ENCODE measurements around the gene LIMCH1. TPM values are rescaled to one million over a fixed set of nuclear protein-coding genes. Genes with fewer than 3 reads are reported as not detected.
"Not testable (repeated sequence)": the region's sequence is repeated elsewhere in the genome, so short reads cannot be mapped to it uniquely, and the experiment has no call there.

The LIMCH1 gene
- total RNA-seq, 1 donor from 2014 or later, result not detected

DNA sequence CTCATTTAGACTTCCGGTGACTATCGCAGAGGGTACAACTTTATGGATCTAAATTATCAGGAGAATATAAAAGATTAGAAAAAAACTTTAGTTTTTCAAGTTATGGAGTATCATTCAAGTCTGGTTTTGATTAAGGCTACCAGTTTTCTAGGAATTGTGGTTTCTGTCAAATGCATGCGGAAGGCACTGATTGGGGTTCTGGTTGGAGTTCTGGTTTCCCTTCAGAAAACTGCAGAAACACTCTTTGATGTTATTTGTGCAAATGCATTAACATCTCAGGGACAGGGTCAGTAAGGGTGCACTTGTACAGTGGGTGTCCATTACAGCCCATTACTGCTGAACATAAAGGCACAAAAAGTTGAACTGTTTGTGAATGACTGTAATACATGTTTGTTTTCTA, 100.2 kb downstream of the LIMCH1 start:
- H3K4me3 Mint-ChIP-seq, result no peak overlapping the region
- H3K27me3 Mint-ChIP-seq, result peaks cover 16% of the 10 kb centered on the region
- DNase-seq, result no peak
- no peaks in the 10 kb centered on the region for H3K36me3 Mint-ChIP-seq (ENCODE audit: low read depth)
- no peak overlapping the region for H3K27ac Mint-ChIP-seq
- intact Hi-C loops (cut with micrococcal nuclease), result no loop called here
- no peaks in the 10 kb centered on the region for H3K4me1 Mint-ChIP-seq
- no peaks in the 10 kb centered on the region for H3K9me3 Mint-ChIP-seq

DNA sequence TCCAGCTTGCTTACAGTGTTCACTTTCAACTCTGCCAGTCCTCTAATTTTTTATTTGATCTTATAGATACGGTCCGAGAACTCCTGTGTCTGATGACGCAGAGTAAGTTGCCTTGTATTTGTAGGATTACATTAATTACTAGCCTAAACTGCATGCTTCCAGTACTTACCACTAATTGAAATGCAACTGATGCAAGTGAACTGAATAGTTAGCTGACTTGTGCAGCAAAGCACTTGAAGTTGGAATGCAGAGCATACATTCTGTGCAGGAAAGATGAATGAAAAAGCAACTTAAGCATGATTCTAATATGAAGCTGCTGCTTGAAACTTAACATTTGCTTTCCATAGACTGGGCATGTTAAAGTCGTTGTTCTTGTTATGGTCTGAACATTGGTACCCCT, 100.9 kb downstream of the LIMCH1 start:
- Mint-ChIP-seq H3K4me3 (no peak overlapping the region), H3K36me3 (ENCODE audit: low read depth) (no peaks in the 10 kb centered on the region), H3K9me3 (no peaks in the 10 kb centered on the region), H3K4me1 (no peaks in the 10 kb centered on the region), H3K27me3 (peaks cover 17% of the 10 kb centered on the region), H3K27ac (no peak overlapping the region)
- intact Hi-C loops (cut with micrococcal nuclease), result no loop called here
- no peak for DNase-seq

DNA sequence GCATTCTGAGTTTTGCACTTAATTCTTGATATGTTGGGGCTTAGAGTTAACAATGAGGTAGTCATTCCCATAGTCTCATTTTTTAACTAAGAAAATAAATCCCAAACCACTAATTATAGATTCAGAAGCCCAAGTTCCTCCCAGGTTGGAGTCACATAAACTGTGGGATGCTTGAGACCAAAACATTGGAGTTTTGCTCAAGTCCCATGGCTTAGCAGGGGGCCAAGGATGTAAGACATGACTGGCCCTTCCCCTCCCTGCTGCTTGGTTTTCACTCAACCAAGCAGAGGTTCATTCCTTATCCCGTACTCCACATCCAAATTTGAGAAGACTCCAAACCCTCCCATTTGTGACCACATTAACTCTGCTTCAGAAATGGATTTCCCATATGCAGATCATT, 101.3 kb downstream of the LIMCH1 start:
- DNase-seq, result no peak
- intact Hi-C loops (cut with micrococcal nuclease), result no loop called here
- H3K4me1 Mint-ChIP-seq, result no peaks in the 10 kb centered on the region
- peaks cover 20% of the 10 kb centered on the region for H3K27me3 Mint-ChIP-seq
- no peak overlapping the region for H3K27ac Mint-ChIP-seq
- no peak overlapping the region for H3K4me3 Mint-ChIP-seq
- no peaks in the 10 kb centered on the region for H3K9me3 Mint-ChIP-seq
- no peaks in the 10 kb centered on the region for H3K36me3 Mint-ChIP-seq (ENCODE audit: low read depth)

DNA sequence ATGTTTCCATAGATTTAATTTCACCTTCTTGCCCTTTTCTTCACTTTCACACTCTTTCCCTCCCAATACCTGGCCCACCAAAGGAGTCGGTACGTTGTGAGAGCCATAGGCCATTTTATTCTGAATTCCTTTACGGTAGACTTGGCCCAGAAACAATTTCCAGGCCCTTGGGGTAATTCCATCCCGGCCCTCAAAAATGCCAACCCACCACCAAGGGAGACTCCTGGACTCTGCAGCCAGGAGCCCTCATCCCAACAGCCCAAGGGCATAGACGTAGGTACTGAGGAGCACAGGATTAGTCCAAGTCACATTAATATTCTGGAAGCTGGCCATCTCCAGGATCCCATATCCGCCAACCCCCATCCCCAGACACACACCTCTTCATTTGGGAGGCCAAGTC, 102.9 kb downstream of the LIMCH1 start:
- Mint-ChIP-seq H3K27ac (no peak overlapping the region), H3K27me3 (peaks cover 32% of the 10 kb centered on the region), H3K36me3 (ENCODE audit: low read depth) (no peaks in the 10 kb centered on the region), H3K4me1 (no peaks in the 10 kb centered on the region), H3K9me3 (no peaks in the 10 kb centered on the region), H3K4me3 (no peak overlapping the region)
- no peak for DNase-seq
- intact Hi-C loops (cut with micrococcal nuclease), result no loop called here

DNA sequence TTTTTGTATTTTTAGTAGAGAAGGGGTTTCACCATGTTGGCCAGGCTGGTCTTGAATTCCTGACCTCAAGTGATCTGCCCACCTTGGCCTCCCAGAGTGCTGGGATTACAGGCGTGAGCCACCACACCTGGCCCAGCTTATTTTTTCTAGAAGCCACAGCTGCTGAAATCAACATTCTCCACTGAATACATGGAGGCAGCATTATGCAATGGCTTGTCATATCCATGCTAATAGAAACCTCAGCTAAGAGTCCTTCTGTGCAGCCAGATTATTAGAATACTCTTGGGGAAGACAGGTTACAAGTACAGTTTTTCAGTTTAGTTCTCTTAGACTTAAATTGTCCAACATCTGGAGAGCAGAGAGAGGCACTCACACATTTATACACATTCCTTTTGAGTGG, 104.8 kb downstream of the LIMCH1 start:
- H3K4me3 Mint-ChIP-seq; DNase-seq; H3K36me3 Mint-ChIP-seq (ENCODE audit: low read depth); H3K4me1 Mint-ChIP-seq; H3K9me3 Mint-ChIP-seq; intact Hi-C loops (cut with micrococcal nuclease); H3K27ac Mint-ChIP-seq: not testable (repeated sequence)
- peaks cover 34% of the 10 kb centered on the region for H3K27me3 Mint-ChIP-seq

DNA sequence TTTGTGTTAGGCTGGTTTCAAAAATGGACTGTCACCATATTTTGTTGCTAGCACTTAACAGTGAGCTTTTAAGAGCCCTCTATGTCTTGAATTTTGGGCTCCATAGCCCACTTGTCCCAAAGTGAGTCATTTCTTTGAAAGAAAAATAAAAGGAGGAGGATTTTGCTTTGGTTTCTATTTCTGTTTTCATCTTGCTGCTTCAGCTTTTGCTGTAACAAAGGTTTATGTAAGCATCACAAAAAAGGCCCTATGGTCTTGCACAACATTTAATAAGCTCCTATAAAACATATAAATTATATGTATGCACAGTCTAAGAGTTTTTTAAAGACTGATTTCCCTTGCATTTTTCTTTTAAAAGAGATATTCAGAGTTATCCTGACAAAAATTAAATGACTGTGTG, 105.4 kb downstream of the LIMCH1 start:
- no peak overlapping the region for H3K4me3 Mint-ChIP-seq
- H3K27me3 Mint-ChIP-seq, result peaks cover 34% of the 10 kb centered on the region
- no peaks in the 10 kb centered on the region for H3K36me3 Mint-ChIP-seq (ENCODE audit: low read depth)
- intact Hi-C loops (cut with micrococcal nuclease), result no loop called here
- H3K27ac Mint-ChIP-seq, result no peak overlapping the region
- no peaks in the 10 kb centered on the region for H3K9me3 Mint-ChIP-seq
- DNase-seq, result no peak
- no peaks in the 10 kb centered on the region for H3K4me1 Mint-ChIP-seq

DNA sequence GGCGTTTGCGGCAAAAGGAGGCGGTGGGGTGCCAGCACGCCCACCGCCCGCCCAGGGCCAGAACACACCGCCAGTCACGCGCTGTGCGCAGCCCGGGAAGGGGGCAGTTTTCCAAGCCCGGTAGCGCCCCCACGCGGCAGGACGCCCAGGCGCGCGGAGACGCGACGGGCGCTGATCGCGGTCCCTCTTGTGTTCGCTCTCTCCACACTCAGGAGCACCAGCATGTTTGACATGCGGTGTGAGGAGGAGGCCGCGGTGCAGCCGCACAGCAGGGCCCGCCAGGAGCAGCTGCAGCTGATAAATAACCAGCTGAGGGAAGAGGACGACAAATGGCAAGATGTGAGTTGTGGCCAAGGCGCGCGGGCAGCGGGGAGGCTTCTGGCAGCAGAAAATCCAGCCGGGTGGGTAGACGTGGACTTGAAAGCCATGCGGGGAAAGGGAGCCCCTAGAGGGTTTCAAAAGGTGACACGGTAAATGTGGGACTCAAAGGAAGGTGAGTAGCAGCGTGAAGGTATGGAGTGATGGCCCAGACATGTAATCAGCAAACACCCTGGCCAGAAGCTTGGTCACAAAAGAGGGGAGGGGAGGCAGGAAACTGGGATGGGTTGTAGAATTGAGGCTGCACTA, 106.4 kb downstream of the LIMCH1 start:
- H3K4me3 Mint-ChIP-seq, result no peak overlapping the region
- intact Hi-C loops (cut with micrococcal nuclease), result no loop called here
- H3K36me3 Mint-ChIP-seq (ENCODE audit: low read depth), result no peaks in the 10 kb centered on the region
- peaks cover 30% of the 10 kb centered on the region for H3K27me3 Mint-ChIP-seq
- no peak overlapping the region for H3K27ac Mint-ChIP-seq
- H3K4me1 Mint-ChIP-seq, result no peaks in the 10 kb centered on the region
- DNase-seq, result peak; percentile 62
- H3K9me3 Mint-ChIP-seq, result no peaks in the 10 kb centered on the region

DNA sequence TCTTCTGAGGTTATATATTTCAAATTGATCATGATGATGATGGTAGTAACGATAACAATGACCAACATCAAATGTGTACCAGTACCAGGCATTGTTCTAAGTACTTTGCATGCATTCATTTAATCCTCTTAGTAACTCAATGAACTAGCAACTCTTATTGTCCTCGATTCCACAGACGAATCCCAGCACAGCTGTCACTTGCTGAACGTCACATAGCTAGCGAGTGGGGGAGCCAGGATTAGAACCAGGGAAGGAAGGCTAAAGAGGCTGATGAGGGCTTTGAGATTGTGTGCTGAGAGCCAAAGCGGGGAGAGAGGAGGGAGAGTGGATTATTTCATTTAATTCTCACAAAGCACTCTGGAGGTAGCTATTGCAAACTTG, 106.9 kb downstream of the LIMCH1 start:
- Mint-ChIP-seq H3K9me3 (no peaks in the 10 kb centered on the region), H3K4me3 (no peak overlapping the region), H3K27ac (no peak overlapping the region), H3K4me1 (no peaks in the 10 kb centered on the region), H3K27me3 (peaks cover 30% of the 10 kb centered on the region), H3K36me3 (ENCODE audit: low read depth) (no peaks in the 10 kb centered on the region)
- intact Hi-C loops (cut with micrococcal nuclease), result no loop called here
- DNase-seq, result no peak

DNA sequence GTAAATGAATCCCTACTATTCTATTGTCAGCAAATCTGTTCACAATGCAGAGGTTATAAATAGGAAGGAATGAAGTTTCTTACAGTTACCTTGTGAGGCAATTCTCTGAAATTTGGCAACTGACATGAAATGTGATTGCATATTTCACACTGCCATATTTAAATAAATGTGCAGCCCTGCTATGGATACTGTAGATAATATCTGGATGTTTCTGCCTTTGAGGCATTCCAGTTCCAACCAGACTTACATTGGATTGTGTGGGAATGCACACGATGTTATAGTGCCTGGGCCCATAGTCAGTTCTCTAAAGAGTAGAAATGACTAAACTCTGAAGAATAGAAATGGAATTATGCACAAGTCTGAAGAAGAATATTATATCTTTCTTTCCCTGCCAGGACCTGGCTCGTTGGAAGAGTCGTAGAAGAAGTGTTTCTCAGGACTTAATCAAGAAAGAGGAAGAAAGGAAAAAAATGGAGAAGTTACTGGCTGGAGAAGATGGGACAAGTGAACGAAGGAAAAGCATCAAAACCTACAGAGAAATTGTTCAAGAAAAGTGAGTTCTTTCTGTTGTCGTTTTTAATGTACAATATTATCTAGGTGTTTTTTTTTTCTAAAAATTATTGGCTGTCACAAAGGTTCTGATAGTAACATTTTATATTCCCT, 107.9 kb downstream of the LIMCH1 start:
- Mint-ChIP-seq H3K27ac (no peak overlapping the region), H3K4me1 (no peaks in the 10 kb centered on the region), H3K36me3 (ENCODE audit: low read depth) (no peaks in the 10 kb centered on the region), H3K9me3 (no peaks in the 10 kb centered on the region), H3K4me3 (no peak overlapping the region), H3K27me3 (peaks cover 27% of the 10 kb centered on the region)
- intact Hi-C loops (cut with micrococcal nuclease), result no loop called here
- DNase-seq, result no peak

DNA sequence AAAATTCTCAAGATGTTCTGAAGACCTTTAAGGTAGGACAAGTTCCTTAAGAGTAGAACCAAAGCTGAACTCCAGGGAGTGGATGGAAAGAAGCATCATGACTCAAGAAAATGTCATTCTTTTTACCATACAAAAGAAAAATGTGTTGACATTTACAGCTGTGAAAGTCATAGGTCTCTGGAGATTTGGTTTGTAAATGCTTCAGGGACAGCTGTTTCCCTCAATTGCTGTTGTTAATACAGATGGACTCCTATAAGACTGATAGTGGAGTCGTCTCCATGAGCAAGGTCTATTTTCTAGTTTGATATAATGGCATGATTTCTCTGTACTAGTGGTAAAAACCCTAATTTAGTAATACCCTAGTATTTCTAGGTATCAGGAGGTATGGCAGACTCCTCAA, 108.9 kb downstream of the LIMCH1 start:
- Mint-ChIP-seq H3K4me1 (no peaks in the 10 kb centered on the region), H3K4me3 (no peak overlapping the region), H3K27ac (no peak overlapping the region), H3K27me3 (peaks cover 25% of the 10 kb centered on the region), H3K9me3 (no peaks in the 10 kb centered on the region), H3K36me3 (ENCODE audit: low read depth) (no peaks in the 10 kb centered on the region)
- intact Hi-C loops (cut with micrococcal nuclease), result no loop called here
- no peak for DNase-seq

DNA sequence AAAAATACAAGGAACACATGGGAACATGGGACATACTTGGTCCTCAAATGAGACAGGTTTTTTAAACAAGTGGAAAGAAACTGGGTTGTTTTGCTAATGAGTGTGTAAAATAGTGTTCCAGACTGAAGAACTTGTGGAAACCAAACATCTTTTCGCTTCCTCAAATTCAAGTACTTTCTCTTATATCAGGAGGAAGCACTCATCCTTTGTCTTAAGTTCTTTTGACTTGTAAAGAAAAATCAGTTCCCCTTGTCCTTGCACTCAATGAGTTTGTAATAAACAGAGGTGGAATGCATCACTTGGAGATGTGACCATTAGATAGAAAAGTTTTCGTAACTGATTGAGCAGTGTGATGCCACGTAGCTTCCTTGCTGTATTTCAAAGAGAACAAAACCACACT, 109.4 kb downstream of the LIMCH1 start:
- Mint-ChIP-seq H3K4me1 (no peaks in the 10 kb centered on the region), H3K27me3 (peaks cover 25% of the 10 kb centered on the region), H3K27ac (no peak overlapping the region), H3K9me3 (no peaks in the 10 kb centered on the region), H3K4me3 (no peak overlapping the region), H3K36me3 (ENCODE audit: low read depth) (no peaks in the 10 kb centered on the region)
- intact Hi-C loops (cut with micrococcal nuclease), result no loop called here
- DNase-seq, result no peak

DNA sequence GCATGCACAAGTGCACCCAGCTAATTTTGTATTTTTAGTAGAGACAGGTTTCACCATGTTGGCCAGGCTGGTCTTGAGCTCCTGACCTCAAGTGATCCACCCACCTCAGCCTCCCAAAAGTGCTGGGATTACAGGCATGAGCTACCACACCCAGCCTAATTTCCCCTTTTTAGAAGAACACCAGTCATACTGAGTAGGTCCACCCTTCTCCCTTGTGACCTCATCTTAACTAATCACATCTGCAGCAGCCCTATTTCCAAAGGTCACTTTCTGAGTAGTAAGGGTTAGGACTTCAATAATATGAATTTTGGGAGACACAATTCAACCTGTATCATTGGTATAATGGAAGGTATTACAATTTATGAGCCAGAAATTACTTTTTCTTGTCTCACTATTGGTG, 113.2 kb downstream of the LIMCH1 start:
- H3K4me1 Mint-ChIP-seq; H3K27ac Mint-ChIP-seq; DNase-seq; intact Hi-C loops (cut with micrococcal nuclease); H3K27me3 Mint-ChIP-seq; H3K36me3 Mint-ChIP-seq (ENCODE audit: low read depth); H3K4me3 Mint-ChIP-seq; H3K9me3 Mint-ChIP-seq: not testable (repeated sequence)

DNA sequence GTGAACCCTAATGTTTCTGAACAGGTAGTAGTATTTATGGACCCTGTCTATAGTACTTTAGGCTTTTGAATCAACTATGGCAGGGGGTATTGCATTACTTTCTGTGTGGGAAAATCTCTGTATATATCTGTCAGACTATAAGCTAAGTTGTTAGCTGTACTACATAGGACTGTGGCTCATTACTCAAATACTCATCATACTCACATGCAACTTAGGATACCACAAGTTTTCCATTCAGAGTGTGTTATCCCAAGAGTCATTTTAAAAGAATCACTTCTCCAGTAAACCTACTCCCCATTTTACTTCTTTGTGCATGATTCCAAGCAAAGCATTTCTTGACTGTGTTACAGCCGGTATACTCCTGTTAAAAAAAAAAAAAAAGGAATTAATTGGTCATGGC, 115.0 kb downstream of the LIMCH1 start:
- Mint-ChIP-seq H3K27me3 (peaks cover 3% of the 10 kb centered on the region), H3K4me3 (no peak overlapping the region), H3K36me3 (ENCODE audit: low read depth) (no peaks in the 10 kb centered on the region), H3K27ac (no peak overlapping the region), H3K9me3 (no peaks in the 10 kb centered on the region), H3K4me1 (no peaks in the 10 kb centered on the region)
- intact Hi-C loops (cut with micrococcal nuclease), result no loop called here
- no peak for DNase-seq

DNA sequence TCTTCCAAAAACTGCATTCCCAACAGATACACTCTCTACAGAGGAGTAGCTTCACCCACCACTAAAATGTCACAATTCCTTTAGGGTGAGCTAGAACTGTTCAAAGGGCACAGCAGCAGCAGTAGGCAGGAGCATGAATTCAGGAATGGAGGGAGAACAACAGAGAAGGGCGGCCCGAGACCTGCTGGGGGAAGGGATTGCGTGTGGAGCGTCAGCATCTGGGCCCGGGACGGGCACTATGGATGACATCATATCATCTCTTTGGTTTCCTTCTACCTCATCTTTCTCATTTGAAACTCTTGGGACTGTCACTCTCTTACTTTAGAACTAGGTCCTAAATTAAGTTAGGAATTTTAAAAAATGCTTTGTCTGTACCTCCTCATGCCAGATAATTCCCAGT, 115.6 kb downstream of the LIMCH1 start:
- H3K4me1 Mint-ChIP-seq, result no peaks in the 10 kb centered on the region
- no peaks in the 10 kb centered on the region for H3K36me3 Mint-ChIP-seq (ENCODE audit: low read depth)
- no peak overlapping the region for H3K27ac Mint-ChIP-seq
- no peaks in the 10 kb centered on the region for H3K9me3 Mint-ChIP-seq
- DNase-seq, result no peak
- intact Hi-C loops (cut with micrococcal nuclease), result no loop called here
- H3K4me3 Mint-ChIP-seq, result no peak overlapping the region
- peaks cover 3% of the 10 kb centered on the region for H3K27me3 Mint-ChIP-seq

DNA sequence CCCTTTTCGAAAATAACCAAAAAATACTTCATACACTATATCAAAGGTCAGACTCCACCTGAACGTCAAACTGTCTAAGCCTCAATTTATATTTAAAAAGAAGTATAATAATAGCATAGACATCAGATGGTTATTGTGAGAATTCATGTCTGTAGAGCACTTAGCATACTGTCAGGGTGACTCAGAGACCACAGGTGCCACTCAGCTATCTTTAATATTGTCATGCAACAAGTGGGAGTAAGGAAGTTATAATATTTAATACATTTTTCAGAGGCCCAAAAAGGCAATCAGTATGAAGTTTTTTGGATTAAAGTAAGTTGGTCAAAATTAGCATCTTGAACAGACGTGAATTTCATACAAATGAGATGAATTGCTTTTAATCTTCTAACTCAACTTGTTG, 117.2 kb downstream of the LIMCH1 start:
- no peak overlapping the region for H3K4me3 Mint-ChIP-seq
- H3K27ac Mint-ChIP-seq, result no peak overlapping the region
- intact Hi-C loops (cut with micrococcal nuclease), result no loop called here
- no peaks in the 10 kb centered on the region for H3K36me3 Mint-ChIP-seq (ENCODE audit: low read depth)
- no peaks in the 10 kb centered on the region for H3K9me3 Mint-ChIP-seq
- no peaks in the 10 kb centered on the region for H3K4me1 Mint-ChIP-seq
- DNase-seq, result no peak
- H3K27me3 Mint-ChIP-seq, result peaks cover 3% of the 10 kb centered on the region
